Hematopoietic multipotent progenitor cell treated with erythropoietin and hydrocortisone succinate and interleukin-3 and kit ligand, for 15 days (in vitro differentiated cells): Measurements from ENCODE around the gene DPYSL4.
"Not testable (repeated sequence)": the region's sequence is repeated elsewhere in the genome, so short reads cannot be mapped to it uniquely, and the experiment has no call there.

Experiments
- DNase-seq: peaks from one replicate; pipeline ENCODE4 v3.0.0-alpha.2; 2015; ENCODE audit warnings: low spot score

Gene DPYSL4

DNA sequence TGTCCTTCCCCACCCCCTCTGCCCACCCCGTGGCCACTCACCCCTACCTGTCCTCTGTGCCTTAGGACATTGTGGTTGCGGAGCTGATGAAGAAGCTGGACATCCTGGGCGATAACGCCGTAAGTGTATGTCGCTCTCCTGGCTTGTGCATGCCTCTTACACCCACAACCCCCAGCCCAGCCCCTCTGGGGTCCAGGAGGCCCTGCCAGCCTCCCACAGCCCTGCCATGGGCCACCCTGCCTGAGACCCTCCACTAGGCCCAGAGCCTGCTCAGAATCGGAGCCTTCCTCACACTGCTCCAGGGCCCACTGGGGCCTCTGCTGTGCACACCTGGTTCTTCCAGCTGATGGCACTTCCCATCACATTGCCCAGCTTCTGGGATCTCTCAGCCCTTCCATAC is 36.8 kb upstream of the DPYSL4 start:
- no peak for DNase-seq

GRCh38 chr10:132150777-132151176 is 36.0 kb upstream of the DPYSL4 start:
- no peak for DNase-seq

DNA sequence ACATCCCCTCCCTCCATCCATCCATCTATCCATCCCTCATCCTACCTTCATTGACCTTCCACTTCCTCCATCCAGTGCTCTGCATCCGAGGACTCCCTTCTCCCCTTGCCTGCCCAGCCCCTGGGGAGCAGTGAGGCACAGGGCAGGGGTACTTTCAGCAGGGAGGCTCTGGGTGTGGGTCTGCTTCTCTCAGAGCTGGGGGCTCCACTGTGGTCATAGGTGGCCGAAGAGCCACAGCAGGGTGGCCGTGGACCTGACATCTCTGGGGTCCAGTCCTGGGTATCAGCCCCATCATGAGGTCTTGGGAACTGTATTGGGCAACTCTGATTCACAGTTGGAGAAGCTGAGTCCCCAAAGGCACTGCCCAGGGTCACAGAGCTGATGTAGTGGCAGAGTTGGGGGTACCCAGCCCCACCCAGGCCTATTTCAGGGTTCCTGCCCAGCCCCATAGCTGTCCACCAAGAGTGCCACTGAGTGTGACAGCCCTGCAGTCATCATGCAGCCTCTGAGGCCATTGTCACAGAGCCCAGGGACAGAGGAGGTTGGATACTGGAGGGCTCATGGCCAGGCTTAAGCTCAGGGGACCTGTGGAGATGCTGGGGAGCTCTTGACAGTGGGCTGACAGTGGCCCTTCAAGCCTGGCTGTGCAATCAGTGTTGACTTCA is 35.3 kb upstream of the DPYSL4 start:
- DNase-seq: no peak

DNA sequence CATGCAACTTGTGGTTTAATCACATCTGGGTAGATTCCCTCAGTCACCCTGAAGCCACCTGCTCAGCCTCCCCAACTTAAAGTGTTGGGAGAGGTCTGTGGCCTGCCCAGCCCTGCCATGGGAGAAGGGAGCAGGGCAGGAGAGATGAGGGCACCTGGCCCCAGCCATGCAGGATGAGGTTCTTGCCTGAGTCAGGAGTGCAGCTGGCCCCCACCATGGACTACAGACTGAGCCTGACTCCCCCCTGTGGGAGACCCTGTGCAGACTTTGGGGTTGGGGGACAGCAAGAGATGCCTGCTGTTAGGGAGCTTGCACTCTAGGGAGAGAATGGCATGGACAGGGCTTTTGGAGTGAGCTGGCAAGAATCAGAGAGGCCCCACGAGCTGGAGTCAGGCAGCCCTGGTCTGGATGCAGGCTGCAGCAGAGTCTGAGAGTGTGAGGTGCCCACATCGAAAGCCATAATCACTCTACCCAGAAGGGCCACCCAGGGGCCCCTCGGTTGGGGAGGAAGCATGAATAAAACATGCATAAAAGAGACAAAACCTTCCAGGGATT is 34.7 kb upstream of the DPYSL4 start:
- no peak for DNase-seq

DNA sequence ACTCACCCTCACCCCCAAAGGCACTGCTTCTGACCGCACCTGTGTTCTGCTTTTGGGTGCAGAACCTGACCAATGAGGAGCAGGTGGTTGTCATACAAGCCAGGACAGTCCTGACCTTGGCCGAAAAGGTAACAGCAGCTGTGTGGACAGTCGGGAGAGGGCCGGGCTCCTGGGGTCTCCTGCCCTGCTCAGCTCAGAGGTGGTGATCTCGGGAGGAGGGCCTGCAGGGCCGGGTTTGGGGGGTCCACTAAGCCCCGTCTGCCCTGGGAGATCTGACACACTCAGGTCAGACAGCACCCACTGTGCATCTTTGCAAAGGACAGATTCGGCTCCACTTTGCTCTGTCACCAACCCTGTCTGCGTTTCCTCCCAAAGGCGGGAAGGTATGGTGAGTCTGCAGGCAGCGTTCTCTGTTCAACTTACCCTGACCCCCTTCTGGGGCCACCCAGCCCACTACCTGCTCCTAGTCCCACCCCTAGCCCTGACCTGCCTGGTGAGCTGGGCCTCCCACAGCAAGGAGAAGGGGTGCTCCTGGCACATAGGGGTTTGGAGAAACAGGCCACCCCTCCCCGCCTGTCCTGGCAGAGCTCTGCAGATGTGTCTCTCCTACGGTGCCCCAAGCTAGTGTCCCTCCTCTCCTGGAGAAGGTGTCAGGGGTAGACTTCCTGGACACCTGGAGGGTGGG is 33.7 kb upstream of the DPYSL4 start:
- no peak for DNase-seq

DNA sequence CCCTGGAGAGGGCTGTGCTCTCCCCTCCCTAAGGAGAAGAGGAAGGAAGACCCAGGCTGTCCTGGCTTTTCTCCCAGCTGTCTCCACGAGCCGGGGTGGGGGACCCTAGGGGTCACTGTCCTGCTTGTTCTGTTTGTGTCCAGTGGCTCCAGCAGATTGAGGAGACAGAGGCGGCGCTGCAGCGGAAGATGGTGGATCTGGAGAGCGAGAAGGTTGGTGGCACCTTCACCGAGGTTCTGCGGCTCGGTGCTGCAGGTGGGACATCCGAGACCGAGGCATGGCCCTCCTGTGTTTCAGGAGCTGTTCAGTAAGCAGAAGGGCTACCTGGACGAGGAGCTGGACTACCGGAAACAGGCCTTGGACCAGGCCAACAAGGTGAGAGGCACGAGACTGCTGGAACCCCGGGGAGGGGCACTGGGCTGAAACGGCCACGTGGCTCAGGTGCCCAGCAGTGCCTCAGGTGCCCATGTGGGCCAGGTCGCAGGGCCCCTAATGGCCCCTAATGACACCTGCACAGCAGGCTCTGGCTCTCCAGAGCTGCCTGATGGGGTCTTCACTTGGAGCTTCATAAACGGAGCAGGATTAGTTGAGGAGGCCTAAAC is 33.0 kb upstream of the DPYSL4 start:
- no peak for DNase-seq

GRCh38 chr10:132154440-132154839 is 32.3 kb upstream of the DPYSL4 start:
- DNase-seq: no peak

DNA sequence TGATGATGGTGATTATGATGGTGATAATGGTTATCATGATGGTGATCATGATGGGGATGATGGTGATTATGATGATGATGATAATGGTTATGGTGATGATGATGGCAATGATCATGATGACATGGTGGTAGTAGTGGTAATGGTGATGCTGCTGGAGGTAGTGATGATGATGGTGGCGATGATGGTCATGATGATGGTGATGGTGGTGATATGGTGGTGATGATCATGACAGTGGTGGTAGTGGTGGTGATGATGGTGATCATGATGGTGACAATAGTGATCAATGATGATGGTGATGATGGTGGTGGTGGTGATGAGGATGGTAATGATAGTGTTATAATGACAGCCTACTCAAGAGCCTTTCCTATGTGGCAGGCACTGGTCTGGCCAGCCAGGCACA is 31.8 kb upstream of the DPYSL4 start:
- no peak for DNase-seq

- DNase-seq: no peak
Measured at GRCh38 chr10:132155723-132156381, 30.9 kb upstream of the DPYSL4 start.

GRCh38 chr10:132156382-132156781 is 30.4 kb upstream of the DPYSL4 start:
- no peak for DNase-seq

GRCh38 chr10:132157101-132157500 is 29.6 kb upstream of the DPYSL4 start:
- no peak for DNase-seq

DNA sequence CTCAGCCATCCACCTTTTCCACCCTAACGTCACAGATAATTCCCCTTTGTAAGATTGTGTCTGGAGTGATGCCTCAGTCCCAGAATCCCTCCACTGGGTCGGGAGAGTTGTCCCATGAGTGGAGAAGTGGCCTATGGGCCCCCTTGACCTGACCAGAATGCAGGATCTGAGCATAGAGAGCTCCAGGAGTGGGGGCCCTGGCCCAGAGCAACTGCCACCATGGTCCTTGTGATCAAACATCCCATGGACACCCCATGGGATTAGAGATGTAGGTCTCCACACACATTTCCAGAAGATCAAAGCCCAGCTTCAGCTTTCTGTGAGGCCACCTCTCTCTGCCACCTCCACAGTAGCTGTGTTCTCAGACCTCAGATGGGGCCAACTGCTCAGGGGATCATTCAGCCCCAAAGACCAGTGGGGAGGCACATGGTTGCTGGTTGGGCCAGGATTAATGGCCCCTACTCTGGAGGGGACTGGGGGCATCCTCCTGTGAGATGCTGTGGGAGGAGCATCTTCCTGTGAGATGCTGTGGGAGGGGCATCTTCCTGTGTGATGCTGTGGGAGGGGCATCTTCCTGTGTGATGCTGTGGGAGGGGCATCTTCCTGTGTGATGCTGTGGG is 28.5 kb upstream of the DPYSL4 start:
- DNase-seq: no peak

- DNase-seq: no peak
Measured at GRCh38 chr10:132158823-132159222, 27.9 kb upstream of the DPYSL4 start.

DNA sequence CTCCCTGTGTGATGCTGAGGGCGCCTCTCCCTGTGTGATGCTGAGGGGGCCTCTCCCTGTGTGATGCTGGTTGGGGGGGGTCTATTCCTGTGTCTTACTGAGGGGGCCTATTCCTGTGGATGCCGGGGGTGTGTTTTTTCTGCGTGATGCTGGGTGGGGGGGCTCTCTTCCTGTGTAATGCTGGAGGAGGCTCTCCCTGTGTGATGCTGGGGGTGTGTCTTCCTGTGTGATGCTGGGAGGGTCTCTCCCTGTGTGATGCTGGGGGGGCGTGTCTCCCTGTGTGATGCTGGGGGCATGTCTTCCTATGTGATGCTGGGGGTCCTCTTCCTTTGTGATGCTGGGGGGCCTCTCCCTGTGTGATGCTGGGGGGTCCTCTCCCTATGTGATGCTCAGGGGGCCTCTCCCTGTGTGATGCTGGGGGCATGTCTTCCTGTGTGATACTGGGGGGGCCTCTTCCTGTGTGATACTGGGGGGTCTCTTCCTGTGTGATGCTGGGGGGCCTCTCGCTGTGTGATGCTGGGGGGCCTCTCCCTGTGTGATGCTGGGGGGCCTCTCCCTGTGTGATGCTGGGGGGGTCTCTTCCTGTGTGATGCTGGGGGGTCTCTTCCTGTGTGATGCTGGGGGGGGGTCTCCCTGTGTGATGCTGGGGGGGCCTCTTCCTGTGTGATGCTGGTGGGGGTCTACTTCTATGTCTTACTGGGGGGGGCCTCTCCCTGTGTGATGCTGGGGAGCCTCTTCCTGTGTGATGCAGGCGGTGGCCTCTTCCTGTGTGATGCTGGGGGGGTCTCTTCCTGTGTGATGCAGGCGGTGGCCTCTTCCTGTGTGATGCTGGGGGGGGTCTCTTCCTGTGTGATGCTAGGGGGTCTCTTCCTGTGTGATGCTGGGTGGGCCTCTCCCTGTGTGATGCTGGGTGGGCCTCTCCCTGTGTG is 27.2 kb upstream of the DPYSL4 start:
- DNase-seq: not testable (repeated sequence)

GRCh38 chr10:132160231-132160630 is 26.5 kb upstream of the DPYSL4 start:
- DNase-seq: not testable (repeated sequence)

GRCh38 chr10:132160834-132161622 is 25.7 kb upstream of the DPYSL4 start:
- not testable (repeated sequence) for DNase-seq

- no peak for DNase-seq
Measured at GRCh38 chr10:132162021-132162531, 24.7 kb upstream of the DPYSL4 start.

DNA sequence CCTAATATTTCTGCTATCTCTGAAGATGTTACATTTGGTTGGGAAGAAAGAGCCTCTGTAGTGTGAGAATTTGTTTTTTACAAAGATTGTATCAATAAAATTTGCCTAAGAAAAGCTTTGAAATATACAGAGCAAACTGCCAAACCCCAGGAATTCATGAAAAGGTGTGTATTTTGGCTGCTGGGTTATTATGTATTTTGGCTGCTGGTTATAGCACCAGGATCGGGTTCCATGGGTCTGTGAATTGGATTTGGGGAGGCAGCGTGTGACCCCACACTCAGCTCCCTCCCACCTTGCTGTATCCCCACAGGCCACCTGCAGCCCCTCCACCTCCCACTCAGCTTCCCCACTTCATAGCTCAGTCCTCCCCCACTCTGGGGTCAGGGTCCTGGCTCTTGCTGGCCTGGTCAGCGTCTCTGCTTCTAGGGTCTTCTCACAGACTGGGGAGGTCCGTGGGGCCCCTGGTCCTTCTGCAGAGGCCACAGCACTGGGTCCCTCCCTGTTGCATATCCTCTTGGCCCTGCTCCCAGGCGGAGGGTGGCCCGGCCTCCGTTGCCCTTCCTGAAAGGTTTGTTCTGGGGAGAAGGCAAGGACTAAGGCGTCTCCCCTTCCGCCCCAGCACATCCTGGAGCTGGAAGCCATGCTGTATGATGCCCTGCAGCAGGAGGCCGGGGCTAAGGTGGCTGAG is 24.0 kb upstream of the DPYSL4 start:
- no peak for DNase-seq

GRCh38 chr10:132163278-132163765 is 23.4 kb upstream of the DPYSL4 start:
- peak; percentile 42 for DNase-seq
